Pancreas (tissue), 10 donors: ENCODE results near the gene SATL1. TPM values are rescaled to one million over a fixed set of nuclear protein-coding genes. Genes with fewer than 3 reads are reported as not detected.

Source experiments
- ATAC-seq, 4 donors: fragments of 200-7000 bp; cut with Tn5 transposase; one replicate each; pipeline versions ENCODE4 v1.8.0 to v1.9.1; 2020; ENCODE audit warnings: mild to moderate bottlenecking in 4 of 4, moderate library complexity in 4 of 4
- DNase-seq, 6 donors: peaks; one replicate each; pipeline ENCODE4 v3.0.0-alpha.2; 2020
- FAIRE-seq: peaks from 2 replicates; lab custom pipeline; 2012; peaks lifted over from hg19 to GRCh38; lab: Jason Lieb, UNC
- H3K27ac ChIP-seq, 4 donors: fragments of 200-600 bp; sonication (generic); 1 replicate in 3 of 4; 2 replicates in 1 of 4; pipeline versions ENCODE4 v1.5.0 to v1.8.0; 2020
- H3K27me3 ChIP-seq, 4 donors: fragments of 200-600 bp; one replicate each; pipeline ENCODE4 v1.8.0; 2021
- H3K36me3 ChIP-seq, 3 donors: fragments of 200-600 bp; sonication (generic) in 1 of 3; one replicate each; pipeline versions ENCODE4 v1.5.0 to v1.8.0; 2020 to 2021
- H3K4me1 ChIP-seq, 3 donors: fragments of 200-600 bp; one replicate each; pipeline ENCODE4 v1.8.0; 2021
- H3K4me3 ChIP-seq, 4 donors: fragments of 200-600 bp; sonication (generic) in 2 of 4; one replicate each; pipeline versions ENCODE4 v1.5.0 to v1.8.0; 2020 to 2021
- H3K9me3 ChIP-seq, 4 donors: fragments of 200-600 bp; one replicate each; pipeline ENCODE4 v1.8.0; 2021
- CTCF ChIP-seq, 4 donors: fragments of 200-600 bp; sonication (generic) in 3 of 4; IDR thresholded peaks; one replicate each; pipeline versions ENCODE4 v1.5.0 to v1.8.0; 2021; ENCODE audit warnings: antibody characterized with exemption in 4 of 4
- WGBS, 2 donors: extraction: QIAGEN DNeasy Blood & Tissue Kit; methylation state at CpG; one replicate each; pipeline ENCODE4 v1.1.7; 2013; 5-methylcytosine and 5-hydroxymethylcytosine counted together
- intact Hi-C, 3 donors: fragments of 100-400 bp; cut with DNase I; formaldehyde crosslinking; loops; one replicate each; pipeline versions ENCODE4 v1.11.1 to v1.14.2; 2022
- polyA plus RNA-seq, 2 donors: library from polyadenylated mRNA; stranded (reverse); fragments of 200-250 nt; gene quantifications; one replicate each; pipeline ENCODE4 v1.2.3, GENCODE V29; 2013
- total RNA-seq, 6 donors: library from RNA; stranded (reverse); fragmentation: NEBNext Ultra II Directional in 4 of 6; extraction: Animal tissue kit (Norgen Biotek cat#: 25700) in 4 of 6; gene quantifications; one replicate each; pipeline versions ENCODE4 v1.2.1 to v1.2.4, GENCODE V29; 2021 to 2023
- donor health status: healthy with polysubstance abuse.
- donor health status: DM: no; HTN: no; CAD: no; lungs with moderate emphysema.
- donor health status: DM: no; HTN: no; CAD: no.
- donor health status: control.
- donor health status: control.
- donor health status: Bipolar disorder and iron deficiency.
- donor health status: DM: yes; HTN: yes; CAD: no.
- donor health status: DM: no; HTN: no; CAD: no.
- donor health status: DM: no; HTN: no; CAD: no.
- donor health status: DM: yes; HTN: yes; CAD: no.

SATL1 gene
- total and polyA plus RNA-seq, 8 donors: 0.05 TPM; not detected in 7

DNA sequence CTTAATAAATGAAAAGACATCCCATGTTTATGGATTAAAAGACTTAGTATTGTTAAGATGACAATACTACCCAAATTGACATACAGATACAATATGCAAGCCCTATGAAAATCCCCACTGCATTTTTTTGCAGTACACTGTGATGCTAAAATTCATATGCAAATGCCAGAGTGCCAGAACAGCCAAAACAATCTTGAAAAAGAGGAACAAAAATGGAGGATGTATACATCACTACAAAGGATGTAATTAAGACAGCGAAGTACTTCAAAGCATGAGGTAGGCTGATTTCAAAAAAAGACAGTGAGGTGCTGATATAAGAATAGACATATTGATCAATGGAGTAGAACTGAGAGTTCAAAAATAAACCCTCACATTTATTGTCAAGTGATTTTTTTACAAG, 47.3 kb downstream of the SATL1 start:
- FAIRE-seq: peak; percentile 5
- WGBS, 2 donors: 52 to 89% methylated on average over 1 of the region's 1 CpG
- no peak for ATAC-seq

DNA sequence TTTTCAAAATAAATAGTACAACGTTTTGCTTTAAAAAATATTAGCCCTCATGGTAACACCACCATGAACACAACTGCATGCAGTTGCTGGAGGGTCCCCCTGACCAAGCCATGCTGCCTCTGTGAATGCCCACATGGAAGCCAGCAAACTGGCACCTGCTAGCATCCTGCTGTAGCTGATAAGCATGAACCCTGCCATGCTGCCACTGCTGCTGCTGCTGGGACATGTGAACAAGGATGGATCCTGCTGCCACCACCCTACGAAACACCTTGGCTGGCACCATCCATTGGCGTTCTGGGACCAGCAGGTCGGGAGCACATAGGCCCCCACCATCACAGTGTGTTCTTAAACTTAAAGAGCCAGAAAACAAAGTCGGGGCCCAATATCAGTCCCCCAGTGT, 83.9 kb downstream of the SATL1 start:
- WGBS, 2 donors: 56 to 62% methylated on average over 5 of the region's 5 CpGs
- no peak for ATAC-seq
- FAIRE-seq: no peak
- intact Hi-C loops: no loop called here
- no peak for DNase-seq
- peaks cover 0 to 9% (median 0%) of the 10 kb centered on the region in 4 donors for H3K27me3 ChIP-seq
- TF ChIP-seq CTCF (IDR thresholded peaks at IDR 0.05): no peak
- H3K4me1 ChIP-seq: no peaks in the 10 kb centered on the region
- no peak overlapping the region for H3K4me3 ChIP-seq
- H3K36me3 ChIP-seq: no peaks in the 10 kb centered on the region
- no peak overlapping the region for H3K27ac ChIP-seq
- H3K9me3 ChIP-seq: no peaks in the 10 kb centered on the region

More for the DNA sequence above, 47.3 kb downstream of the SATL1 start:
- Histone ChIP-seq H3K27ac (no peak overlapping the region), H3K4me3 (no peak overlapping the region), H3K36me3 (no peaks in the 10 kb centered on the region), H3K9me3 (no peaks in the 10 kb centered on the region), H3K4me1 (no peaks in the 10 kb centered on the region), H3K27me3 (no peaks in the 10 kb centered on the region)
- TF ChIP-seq CTCF (IDR thresholded peaks at IDR 0.05): no peak
- intact Hi-C loops: no loop called here
- no peak for DNase-seq

- DNase-seq (no peak), ATAC-seq (no peak), FAIRE-seq (no peak)
- no peak for TF ChIP-seq CTCF (IDR thresholded peaks at IDR 0.05)
- Histone ChIP-seq H3K36me3 (no peaks in the 10 kb centered on the region), H3K27me3 (peaks cover 0 to 4% (median 2%) of the 10 kb centered on the region in 4 donors), H3K9me3 (no peaks in the 10 kb centered on the region), H3K27ac (no peak overlapping the region), H3K4me3 (no peak overlapping the region), H3K4me1 (no peaks in the 10 kb centered on the region)
- intact Hi-C loops: no loop called here
- 65 to 90% methylated on average over 1 of the region's 1 CpG for WGBS, 2 donors
Observed at GRCh38 chrX:85140964-85141363, 102.6 kb downstream of the SATL1 start.

DNA sequence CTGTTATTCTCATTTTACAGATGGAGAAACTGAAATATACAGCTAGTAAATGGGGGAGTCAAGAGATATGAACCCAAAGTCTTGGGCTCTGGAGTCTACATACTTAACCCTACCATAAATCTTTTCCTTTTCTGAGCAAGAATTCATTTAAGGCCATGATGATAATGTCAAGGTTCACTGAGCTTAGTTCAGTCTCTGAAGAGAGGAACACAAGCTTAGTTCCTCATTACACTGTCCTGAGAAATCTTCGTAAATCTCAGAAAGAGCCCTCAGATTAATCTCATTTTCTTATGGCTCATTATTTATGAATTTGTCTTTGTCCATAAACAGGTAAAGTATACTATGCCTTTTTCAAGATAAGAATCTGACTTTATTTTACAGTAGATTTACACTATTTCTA, 104.2 kb downstream of the SATL1 start:
- Histone ChIP-seq H3K36me3 (no peaks in the 10 kb centered on the region), H3K4me1 (no peaks in the 10 kb centered on the region), H3K9me3 (no peaks in the 10 kb centered on the region), H3K4me3 (no peak overlapping the region), H3K27me3 (peaks cover 0 to 4% (median 2%) of the 10 kb centered on the region in 4 donors), H3K27ac (no peak overlapping the region)
- TF ChIP-seq CTCF (IDR thresholded peaks at IDR 0.05): no peak
- intact Hi-C loops: no loop called here
- ATAC-seq (no peak), FAIRE-seq (no peak), DNase-seq (no peak)
- 80 to 85% methylated on average over 1 of the region's 1 CpG for WGBS, 2 donors

DNA sequence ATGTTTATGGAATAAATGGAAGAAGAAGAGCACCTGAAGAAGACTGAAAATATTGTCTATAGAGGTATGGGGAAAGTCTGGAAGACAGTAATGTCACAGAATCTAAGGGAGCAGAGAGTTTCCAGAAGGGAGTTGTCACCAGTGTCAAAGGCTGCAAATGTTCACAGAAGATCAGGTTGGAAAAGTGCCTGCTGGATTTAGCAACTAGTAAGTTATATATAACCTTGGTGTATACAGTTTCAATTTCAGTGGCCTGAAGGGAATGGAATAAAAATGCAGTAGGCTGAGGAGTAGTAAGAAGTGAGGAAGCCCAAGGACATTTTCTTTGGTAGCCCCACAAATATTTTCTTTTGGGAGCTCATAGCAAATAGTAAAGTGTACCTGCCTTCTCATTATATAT, 107.2 kb downstream of the SATL1 start:
- TF ChIP-seq CTCF (IDR thresholded peaks at IDR 0.05): no peak
- no peak for DNase-seq
- Histone ChIP-seq H3K9me3 (no peaks in the 10 kb centered on the region), H3K36me3 (no peaks in the 10 kb centered on the region), H3K4me3 (no peak overlapping the region), H3K27me3 (peaks cover 0 to 4% (median 0%) of the 10 kb centered on the region in 4 donors), H3K27ac (no peak overlapping the region), H3K4me1 (no peaks in the 10 kb centered on the region)
- ATAC-seq: no peak
- FAIRE-seq: no peak
- intact Hi-C loops: no loop called here
